Upper lobe of right lung (tissue), 1 donor: ENCODE data around the gene CCND3. TPM values are rescaled to one million over a fixed set of nuclear protein-coding genes. Genes with fewer than 3 reads are reported as not detected.
"Not testable (repeated sequence)": the region's sequence is repeated elsewhere in the genome, so short reads cannot be mapped to it uniquely, and the experiment has no call there.

Experiments used
- ATAC-seq: fragments of 200-7000 bp; cut with Tn5 transposase; one replicate; pipeline ENCODE4 v1.9.1; 2020; ENCODE audit warnings: mild to moderate bottlenecking, moderate library complexity
- DNase-seq: peaks from one replicate; pipeline ENCODE4 v3.0.0-alpha.2; 2020
- H3K27ac ChIP-seq: fragments of 200-600 bp; one replicate; pipeline ENCODE4 v1.8.0; 2022
- H3K27me3 ChIP-seq: fragments of 200-600 bp; one replicate; pipeline ENCODE4 v1.8.0; 2022; ENCODE audit warnings: mild to moderate bottlenecking
- H3K36me3 ChIP-seq: fragments of 200-600 bp; one replicate; pipeline ENCODE4 v1.8.0; 2022
- H3K4me1 ChIP-seq: fragments of 200-600 bp; one replicate; pipeline ENCODE4 v1.8.0; 2022
- H3K4me3 ChIP-seq: fragments of 200-600 bp; one replicate; pipeline ENCODE4 v1.8.0; 2022; ENCODE audit warnings: mild to moderate bottlenecking
- H3K9me3 ChIP-seq: fragments of 200-600 bp; one replicate; pipeline ENCODE4 v1.8.0; 2022
- CTCF ChIP-seq: fragments of 200-600 bp; IDR thresholded peaks from one replicate; pipeline ENCODE4 v1.8.0; 2022; ENCODE audit warnings: antibody characterized with exemption
- intact Hi-C: fragments of 100-400 bp; cut with DNase I; formaldehyde crosslinking; loops from one replicate; pipeline ENCODE4 v1.11.0; 2022
- total RNA-seq: library from RNA; stranded (reverse); fragmentation: NEBNext Ultra II Directional; extraction: Animal tissue kit (Norgen Biotek cat#: 25700); gene quantifications from one replicate; pipeline ENCODE4 v1.2.1, GENCODE V29; 2021
- donor health status: DM: no; HTN: yes; CAD: no; lungs with severe emphysema.

The CCND3 gene
- total RNA-seq, 1 donor from 2014 or later, result 186 TPM

GRCh38 chr6:41943456-41943855, 1.8 kb upstream of the CCND3 start:
- no peaks in the 10 kb centered on the region for H3K9me3 ChIP-seq
- no peaks in the 10 kb centered on the region for H3K36me3 ChIP-seq
- no peak overlapping the region for H3K27ac ChIP-seq
- H3K27me3 ChIP-seq, result no peaks in the 10 kb centered on the region
- ATAC-seq (no peak), DNase-seq (no peak)
- H3K4me3 ChIP-seq, result no peak overlapping the region
- intact Hi-C loops, result no loop called here
- TF ChIP-seq CTCF, result no peak
- H3K4me1 ChIP-seq, result peaks cover 37% of the 10 kb centered on the region

GRCh38 chr6:41942882-41943281, 1.3 kb upstream of the CCND3 start:
- H3K27me3 ChIP-seq, DNase-seq, ATAC-seq, H3K9me3 ChIP-seq, H3K36me3 ChIP-seq, intact Hi-C loops, H3K4me3 ChIP-seq, H3K27ac ChIP-seq: not testable (repeated sequence)
- peaks cover 43% of the 10 kb centered on the region for H3K4me1 ChIP-seq

GRCh38 chr6:41942067-41942851, 651 bp upstream of the CCND3 start:
- no peak for TF ChIP-seq CTCF
- ATAC-seq (no peak), DNase-seq (no peak)
- no peaks in the 10 kb centered on the region for H3K36me3 ChIP-seq
- intact Hi-C loops, result no loop called here
- H3K27ac ChIP-seq, result peak overlapping the region; percentile 77
- no peaks in the 10 kb centered on the region for H3K9me3 ChIP-seq
- no peaks in the 10 kb centered on the region for H3K27me3 ChIP-seq
- H3K4me3 ChIP-seq, result peak overlapping the region; percentile 92
- H3K4me1 ChIP-seq, result peaks cover 49% of the 10 kb centered on the region

GRCh38 chr6:41940759-41941279, 789 bp downstream of the CCND3 start:
- ATAC-seq (peak; percentile 6), DNase-seq (peak; percentile 80)
- intact Hi-C loops, result no loop called here
- Histone ChIP-seq H3K27ac (peak overlapping the region; percentile 84), H3K4me3 (peak overlapping the region; percentile 92), H3K4me1 (peaks cover 64% of the 10 kb centered on the region), H3K36me3 (peaks cover 3% of the 10 kb centered on the region), H3K27me3 (no peaks in the 10 kb centered on the region), H3K9me3 (no peaks in the 10 kb centered on the region)
- TF ChIP-seq CTCF, result no peak

- Histone ChIP-seq H3K27ac (peak overlapping the region; percentile 84), H3K27me3 (no peaks in the 10 kb centered on the region), H3K4me3 (peak overlapping the region; percentile 92), H3K36me3 (peaks cover 10% of the 10 kb centered on the region), H3K9me3 (no peaks in the 10 kb centered on the region), H3K4me1 (peaks cover 69% of the 10 kb centered on the region)
- no peak for TF ChIP-seq CTCF
- no peak for ATAC-seq
- intact Hi-C loops, result loop anchor here (5.0 to 10.0 kb wide), 2 partner anchors 102 to 155 kb away; partner anchors contain the start of genes PRICKLE4 and TOMM6
- no peak for DNase-seq
Measured at GRCh38 chr6:41939848-41940758, 1.5 kb downstream of the CCND3 start.
